SK-N-SH (cell line): ENCODE measurements around the gene WWC1. TPM values are rescaled to one million over a fixed set of nuclear protein-coding genes. Genes with fewer than 3 reads are reported as not detected.
A peak's percentile ranks its signal among the peaks of the same experiment; 100 is the strongest.

Experiments
- CTCF ChIA-PET: fragments of 300-600, 350-600 bp; formaldehyde crosslinking; extraction: SDS; loops from one replicate; lab custom pipeline; 2021; lab: Yijun Ruan, JAX
- POLR2A ChIA-PET: fragments of 350-600 bp; sonication (Branson Sonifier 250); formaldehyde crosslinking; extraction: SDS; loops from one replicate; lab custom pipeline; 2020; ENCODE audit warnings: antibody characterized with exemption, inconsistent platforms; lab: Yijun Ruan, JAX
- DNase-seq: peaks from one replicate; pipeline ENCODE4 v3.0.0; 2012
- H2AFZ ChIP-seq: fragments of 200-600 bp; sonication (generic); 2 replicates; pipeline ENCODE4 v1.8.1; 2016; ENCODE audit warnings: antibody characterized with exemption, mild to moderate bottlenecking, low read depth
- H3F3A ChIP-seq: fragments of 200-600 bp; sonication (generic); replicated peaks from 2 replicates; pipeline ENCODE3; 2016; ENCODE audit warnings: antibody characterized with exemption, mild to moderate bottlenecking; ENCODE audit not compliant: insufficient read depth
- H3K27ac ChIP-seq, 2 experiments: fragments of 200-500 bp in 1 of 2; fragments of 200-600 bp in 1 of 2; sonication (Bioruptor generic) in 1 of 2; sonication (generic), shearing (Covaris generic) in 1 of 2; 2 replicates each; pipeline versions ENCODE4 v1.5.1 to v1.6.1; 2014 to 2016; ENCODE audit warnings: low read depth in 2 of 2, inconsistent platforms in 1 of 2, low read length in 1 of 2, mild to moderate bottlenecking in 1 of 2, mixed read lengths in 1 of 2
- H3K27me3 ChIP-seq: fragments of 200-600 bp; sonication (generic), shearing (Covaris generic); 2 replicates; pipeline ENCODE4 v1.6.1; 2016; ENCODE audit warnings: mixed run types; ENCODE audit not compliant: insufficient read depth
- H3K36me3 ChIP-seq, 2 experiments: fragments of 200-500 bp in 1 of 2; fragments of 200-600 bp in 1 of 2; sonication (Bioruptor generic) in 1 of 2; sonication (generic) in 1 of 2; replicated peaks in 1 of 2; 2 replicates each; pipeline versions ENCODE3 to v1.5.1; 2014 to 2016; ENCODE audit warnings: low read length in 1 of 2, mild to moderate bottlenecking in 1 of 2; ENCODE audit not compliant: insufficient read depth in 2 of 2, control insufficient read depth in 1 of 2
- H3K4me1 ChIP-seq, 2 experiments: fragments of 200-500 bp in 1 of 2; fragments of 200-600 bp in 1 of 2; sonication (Bioruptor generic) in 1 of 2; sonication (generic), shearing (Covaris generic) in 1 of 2; 2 replicates each; pipeline versions ENCODE4 v1.5.1 to v1.6.1; 2014 to 2016; ENCODE audit warnings: low read depth in 1 of 2, low read length in 1 of 2, mixed run types in 1 of 2; ENCODE audit not compliant: insufficient read depth in 2 of 2, control insufficient read depth in 1 of 2
- H3K4me2 ChIP-seq: fragments of 200-600 bp; sonication (generic), shearing (Covaris generic); 2 replicates; pipeline ENCODE4 v1.6.1; 2017; ENCODE audit warnings: mixed run types
- H3K4me3 ChIP-seq, 2 experiments: fragments of 200-500 bp in 1 of 2; fragments of 200-600 bp in 1 of 2; sonication (Bioruptor generic) in 1 of 2; sonication (generic), shearing (Covaris generic) in 1 of 2; 2 replicates each; pipeline versions ENCODE4 v1.5.1 to v1.8.1; 2014 to 2016; ENCODE audit warnings: low read depth in 2 of 2, inconsistent platforms in 1 of 2, low read length in 1 of 2, mild to moderate bottlenecking in 1 of 2, mixed read lengths in 1 of 2, moderate library complexity in 1 of 2
- H3K79me2 ChIP-seq: fragments of 200-600 bp; sonication (generic); 2 replicates; pipeline ENCODE4 v1.8.1; 2017; ENCODE audit warnings: mild to moderate bottlenecking; ENCODE audit not compliant: insufficient read depth
- H3K9ac ChIP-seq: fragments of 200-600 bp; sonication (generic); 2 replicates; pipeline ENCODE4 v1.6.1; 2017; ENCODE audit warnings: mixed run types
- H3K9me2 ChIP-seq: fragments of 200-600 bp; sonication (generic); 2 replicates; pipeline ENCODE4 v1.6.1; 2017; ENCODE audit warnings: mixed run types
- H3K9me3 ChIP-seq: fragments of 200-600 bp; sonication (generic); 2 replicates; pipeline ENCODE4 v1.6.1; 2017; ENCODE audit warnings: mixed run types, mild to moderate bottlenecking, moderate library complexity
- H4K20me1 ChIP-seq: fragments of 200-600 bp; sonication (generic); 2 replicates; pipeline ENCODE4 v1.6.1; 2017; ENCODE audit warnings: mild to moderate bottlenecking, mixed run types; ENCODE audit not compliant: insufficient read depth
- CHD2 ChIP-seq: fragments of 150-350 bp; IDR thresholded peaks from 2 replicates; pipeline ENCODE4 v1.6.1; 2018; ENCODE audit warnings: low read length; ENCODE audit not compliant: partially characterized antibody
- CTCF ChIP-seq: fragments of 200-600 bp; sonication (generic); IDR thresholded peaks from 2 replicates; pipeline ENCODE4 v1.6.1; 2017; ENCODE audit warnings: antibody characterized with exemption, mild to moderate bottlenecking, moderate library complexity
- EP300 ChIP-seq, 2 experiments: IDR thresholded peaks; 2 replicates each; pipeline versions ENCODE4 v1.4.0 to v1.6.1; 2012; ENCODE audit warnings: borderline replicate concordance in 1 of 2, low read depth in 1 of 2, low read length in 1 of 2
- EZH2phosphoT487 ChIP-seq: fragments of 200-600 bp; sonication (generic); IDR thresholded peaks from 2 replicates; pipeline ENCODE4 v1.6.1; 2017; ENCODE audit warnings: low read depth, mixed run types, mild to moderate bottlenecking, antibody characterized with exemption, moderate library complexity, borderline replicate concordance
- FOSL2 ChIP-seq: IDR thresholded peaks from 2 replicates; pipeline ENCODE4 v1.4.0; 2012; ENCODE audit warnings: low read depth, mild to moderate bottlenecking, moderate library complexity, borderline replicate concordance
- GABPA ChIP-seq: IDR thresholded peaks from 2 replicates; pipeline ENCODE4 v1.4.0; 2012; ENCODE audit warnings: low read depth, mild to moderate bottlenecking
- GATA2 ChIP-seq: sonication (generic); formaldehyde crosslinking; IDR thresholded peaks from 2 replicates; pipeline ENCODE4 v1.5.0; 2020; ENCODE audit warnings: mild to moderate bottlenecking, missing genetic modification reagents
- JUND ChIP-seq: IDR thresholded peaks from 2 replicates; pipeline ENCODE4 v1.4.0; 2012
- MAX ChIP-seq: IDR thresholded peaks from 2 replicates; pipeline ENCODE4 v1.4.0; 2012; ENCODE audit warnings: low read depth
- NFIC ChIP-seq: IDR thresholded peaks from 2 replicates; pipeline ENCODE4 v1.4.0; 2012; ENCODE audit warnings: borderline replicate concordance
- PBX3 ChIP-seq: IDR thresholded peaks from 2 replicates; pipeline ENCODE4; 2012
- POLR2AphosphoS5 ChIP-seq: IDR thresholded peaks from 2 replicates; pipeline ENCODE4 v1.6.1; 2012; ENCODE audit warnings: low read depth, low read length
- RCOR1 ChIP-seq: fragments of 150-350 bp; IDR thresholded peaks from 2 replicates; pipeline ENCODE4 v1.6.1; 2017; ENCODE audit warnings: antibody characterized with exemption, low read length
- RXRA ChIP-seq: IDR thresholded peaks from 2 replicates; pipeline ENCODE4 v1.4.0; 2012; ENCODE audit warnings: low read depth, mild to moderate bottlenecking, borderline replicate concordance
- TCF12 ChIP-seq: IDR thresholded peaks from 2 replicates; pipeline ENCODE4 v1.4.0; 2012
- TEAD4 ChIP-seq: IDR thresholded peaks from 2 replicates; pipeline ENCODE4 v1.4.0; 2012; ENCODE audit warnings: mild to moderate bottlenecking, borderline replicate concordance; ENCODE audit not compliant: insufficient read depth
- ZBTB33 ChIP-seq: IDR thresholded peaks from 2 replicates; pipeline ENCODE4 v1.4.0; 2012; ENCODE audit warnings: low read depth, borderline replicate concordance
- WGBS: methylation state at CpG from one replicate; pipeline ENCODE4 v1.1.6; 2017; ENCODE audit warnings: low lambda C conversion rate; 5-methylcytosine and 5-hydroxymethylcytosine counted together
- polyA plus RNA-seq, 3 experiments: library from polyadenylated mRNA; depleted of rRNA; stranded (reverse); fragments of >200 nt; gene quantifications; 2 replicates each; pipeline ENCODE4 v1.2.3, GENCODE V29; 2012

WWC1 gene
- polyA plus RNA-seq, 1 of the 3 experiments (the other 2 are of a cell fraction) = 16.9 TPM

GRCh38 chr5:168317096-168317520 lies 25.7 kb downstream of the WWC1 start:
- CTCF ChIA-PET = no interaction called here
- no peaks in the 10 kb centered on the region for H3K27me3 ChIP-seq

GRCh38 chr5:168317521-168318147 lies 26.2 kb downstream of the WWC1 start:
- peaks cover 36% of the 10 kb centered on the region for H3K79me2 ChIP-seq
- H3K4me1 ChIP-seq = peaks cover 15 to 27% of the 10 kb centered on the region in 2 experiments; a peak in 3 of 4 replicates
- H2AFZ ChIP-seq = no peak overlapping the region; the same call in 1 of the 2 replicates
- no peaks in the 10 kb centered on the region for H4K20me1 ChIP-seq
- no peak overlapping the region for H3K4me3 ChIP-seq
- CTCF ChIA-PET = no interaction called here
- 2% methylated on average over 4 of the region's 4 CpGs for WGBS
- H3K36me3 ChIP-seq = no peaks in the 10 kb centered on the region
- H3K9me2 ChIP-seq = no peaks in the 10 kb centered on the region
- H3K27me3 ChIP-seq = no peaks in the 10 kb centered on the region
- H3K27ac ChIP-seq = peak overlapping the region; percentile 59 to 88
- no peaks in the 10 kb centered on the region for H3K9me3 ChIP-seq
- peak overlapping the region; percentile 38; the same call in 1 of the 2 replicates for H3K4me2 ChIP-seq
- H3F3A ChIP-seq = peaks cover 13% of the 10 kb centered on the region
- peak; percentile 74 for DNase-seq
- POLR2A ChIA-PET = no interaction called here
- H3K9ac ChIP-seq = peak overlapping the region; percentile 59; the same call in 1 of the 2 replicates
- TF ChIP-seq GABPA (no peak), TEAD4 (peak; percentile 50; the same call in 1 of the 2 replicates), NFIC (peak; percentile 48; the same call in 1 of the 2 replicates), MAX (peak; percentile 53), FOSL2 (peak; percentile 87), CHD2 (peak; percentile 22), JUND (peak; percentile 88), EP300 (IDR thresholded peaks at IDR 0.05; ENCODE audit: borderline replicate concordance in 1 of 2, low read depth in 1 of 2, low read length in 1 of 2) (peak; percentile 40 to 79; a peak in 3 of 4 replicates), RCOR1 (peak; percentile 62; the same call in 1 of the 2 replicates), PBX3 (peak; percentile 56; the same call in 1 of the 2 replicates), TCF12 (peak; percentile 81), CTCF (no peak), POLR2AphosphoS5 (peak; percentile 39; the same call in 1 of the 2 replicates), EZH2phosphoT487 (no peak), RXRA (peak; percentile 64; the same call in 1 of the 2 replicates), GATA2 (peak; percentile 47; the same call in 1 of the 2 replicates), ZBTB33 (peak; percentile 45; the same call in 1 of the 2 replicates)

More at GRCh38 chr5:168317096-168317520, 25.7 kb downstream of the WWC1 start:
- H2AFZ ChIP-seq = no peak overlapping the region
- H3K4me3 ChIP-seq = no peak overlapping the region
- no peaks in the 10 kb centered on the region for H3K36me3 ChIP-seq
- H3K4me1 ChIP-seq = peaks cover 15 to 27% of the 10 kb centered on the region in 2 experiments; a peak in 3 of 4 replicates
- peak overlapping the region; percentile 59 to 88 for H3K27ac ChIP-seq
- peaks cover 36% of the 10 kb centered on the region for H3K79me2 ChIP-seq
- peaks cover 13% of the 10 kb centered on the region for H3F3A ChIP-seq
- H3K9ac ChIP-seq = peak overlapping the region; percentile 59; the same call in 1 of the 2 replicates
- no peak for DNase-seq
- 41% methylated on average over 8 of the region's 8 CpGs for WGBS
- no peaks in the 10 kb centered on the region for H3K9me2 ChIP-seq
- H3K9me3 ChIP-seq = no peaks in the 10 kb centered on the region
- H3K4me2 ChIP-seq = peak overlapping the region; percentile 38; the same call in 1 of the 2 replicates
- no peak for TF ChIP-seq NFIC
- peak; percentile 53 for TF ChIP-seq PBX3
- no peak for TF ChIP-seq RXRA
- POLR2A ChIA-PET = no interaction called here
- H4K20me1 ChIP-seq = no peaks in the 10 kb centered on the region
